Naive thymus-derived CD8-positive, alpha-beta T cell (primary cell): ENCODE results near the gene LRRC4C. TPM values are rescaled to one million over a fixed set of nuclear protein-coding genes. Genes with fewer than 3 reads are reported as not detected.
"Not testable (repeated sequence)": the region's sequence is repeated elsewhere in the genome, so short reads cannot be mapped to it uniquely, and the experiment has no call there.

Source experiments
- ATAC-seq, 2 donors: fragments of 150-1000 bp; cut with Tn5 transposase in 1 of 2; sonication (Bioruptor Pico), chemical (Tn5 transposase) in 1 of 2; 1 replicate in 1 of 2; 2 replicates in 1 of 2; pipeline ENCODE4 v1.10.0; 2021; ENCODE audit warnings: mild to moderate bottlenecking in 2 of 2, moderate library complexity in 2 of 2
- POLR2A ChIA-PET: fragments of 350-600 bp; sonication (Branson Sonifier 250); formaldehyde crosslinking; loops from one replicate; lab custom pipeline; 2021; ENCODE audit warnings: antibody characterized with exemption; lab: Charles Lee
- DNase-seq, 10 donors: peaks; one replicate each; pipeline versions ENCODE4 v3.0.0 to v3.0.0-alpha.2; 2020 to 2022
- H3K27ac Mint-ChIP-seq, 10 donors: one replicate each; pipeline ENCODE4 v1.8.0; 2020 to 2022; ENCODE audit warnings: mild to moderate bottlenecking in 10 of 10, mixed read lengths in 10 of 10, moderate library complexity in 4 of 10, inconsistent platforms in 1 of 10
- H3K27me3 Mint-ChIP-seq, 5 donors: one replicate each; pipeline ENCODE4 v1.8.0; 2021 to 2022; ENCODE audit warnings: mixed read lengths in 5 of 5
- H3K36me3 Mint-ChIP-seq, 3 donors: one replicate each; pipeline ENCODE4 v1.8.0; 2020 to 2022; ENCODE audit warnings: mixed read lengths in 3 of 3, mild to moderate bottlenecking in 2 of 3, inconsistent platforms in 1 of 3
- H3K4me1 Mint-ChIP-seq, 4 donors: one replicate each; pipeline ENCODE4 v1.8.0; 2021 to 2022; ENCODE audit warnings: mixed read lengths in 4 of 4
- H3K4me3 Mint-ChIP-seq, 10 donors: one replicate each; pipeline ENCODE4 v1.8.0; 2020 to 2022; ENCODE audit warnings: mild to moderate bottlenecking in 10 of 10, mixed read lengths in 10 of 10, moderate library complexity in 6 of 10, inconsistent platforms in 1 of 10
- H3K9me3 Mint-ChIP-seq, 9 donors: one replicate each; pipeline ENCODE4 v1.8.0; 2020 to 2022; ENCODE audit warnings: mixed read lengths in 9 of 9, mild to moderate bottlenecking in 3 of 9, inconsistent platforms in 1 of 9, moderate library complexity in 1 of 9
- polyA plus RNA-seq, 3 donors: library from polyadenylated mRNA; unstranded; fragments of 300-500 nt; fragmentation: Illumina TruSeq; gene quantifications; one replicate each; pipeline ENCODE4 v1.2.3, GENCODE V29; 2021
- total RNA-seq, 8 experiments: library from RNA in 2 of 8; stranded (reverse) in 2 of 8; gene quantifications; one replicate each; pipeline ENCODE4 v1.2.3 and lab custom pipeline; 2021 to 2026

LRRC4C gene
- total and polyA plus RNA-seq, 5 experiments from 2014 or later = not detected

DNA sequence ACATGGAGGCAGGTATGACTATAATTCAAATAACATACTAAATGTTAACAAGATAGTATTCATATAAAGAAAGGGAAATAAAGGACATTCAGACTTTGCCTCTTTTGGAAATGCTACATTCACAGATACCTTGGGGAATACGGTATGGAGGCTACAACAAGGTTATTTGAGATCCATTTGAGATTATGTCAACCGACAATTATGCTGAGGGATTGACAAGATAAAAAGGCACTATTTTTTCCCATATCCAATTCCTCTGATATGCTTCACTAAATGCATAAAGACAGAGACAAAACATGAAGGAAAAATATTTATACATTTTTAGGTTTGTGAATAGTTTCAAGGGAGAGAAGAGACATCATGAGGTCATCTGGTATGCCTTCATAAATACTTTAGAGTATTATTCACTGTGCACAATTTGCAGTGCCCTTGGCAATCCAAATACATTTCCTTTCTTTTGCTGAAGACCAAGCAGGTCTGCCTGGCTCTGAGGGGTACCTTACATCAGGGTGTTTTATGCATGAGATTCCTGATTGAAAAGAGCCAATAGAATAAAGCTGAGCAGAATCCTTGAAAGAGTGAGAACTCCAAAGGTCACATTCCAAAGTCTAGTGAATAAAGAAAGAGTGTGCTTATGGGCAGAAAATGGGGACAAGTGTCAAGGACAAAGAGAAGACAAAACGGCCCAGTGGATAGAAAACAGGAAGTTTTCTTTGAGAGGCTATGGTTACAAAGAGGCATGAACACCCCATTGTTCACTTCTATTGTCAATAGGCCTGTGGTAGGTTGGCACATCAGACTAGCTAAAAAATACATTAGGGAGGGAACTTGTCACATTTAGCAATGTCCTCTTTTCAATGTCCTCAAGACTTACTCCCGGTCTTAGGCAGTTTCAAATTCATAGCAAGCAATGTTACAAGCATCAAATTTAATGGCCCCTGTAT is 455.8 kb downstream of the LRRC4C start:
- H3K27ac Mint-ChIP-seq = no peak overlapping the region
- no peak for ATAC-seq
- no peak overlapping the region for H3K4me3 Mint-ChIP-seq
- POLR2A ChIA-PET = no interaction called here
- no peaks in the 10 kb centered on the region for H3K4me1 Mint-ChIP-seq
- peaks cover 0 to 2% (median 0%) of the 10 kb centered on the region in 3 donors for H3K36me3 Mint-ChIP-seq
- peaks cover 9 to 41% (median 14%) of the 10 kb centered on the region in 9 donors for H3K9me3 Mint-ChIP-seq
- no peak for DNase-seq
- H3K27me3 Mint-ChIP-seq = no peaks in the 10 kb centered on the region

DNA sequence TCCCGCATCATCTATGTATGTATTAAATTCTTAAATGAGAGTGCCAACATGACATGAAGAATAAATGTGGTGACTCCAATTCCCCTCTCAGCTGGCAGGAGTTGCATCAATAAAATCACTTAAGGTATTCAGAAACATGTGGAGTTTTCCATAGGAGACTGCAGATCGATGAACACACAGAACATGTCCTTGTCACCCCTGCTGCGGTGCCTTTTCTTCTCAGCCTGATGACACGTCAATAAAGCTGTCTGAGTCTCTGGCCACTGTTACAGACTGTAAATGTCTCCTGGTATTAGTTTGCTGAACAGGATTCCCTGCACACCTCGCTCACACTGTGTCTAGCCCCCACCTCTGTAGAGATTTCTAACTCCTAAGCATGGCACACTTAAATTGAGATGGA is 460.5 kb downstream of the LRRC4C start:
- POLR2A ChIA-PET = no interaction called here
- DNase-seq = no peak
- Mint-ChIP-seq H3K27me3 (no peaks in the 10 kb centered on the region), H3K4me1 (no peaks in the 10 kb centered on the region), H3K4me3 (no peak overlapping the region), H3K36me3 (no peaks in the 10 kb centered on the region), H3K9me3 (peaks cover 0 to 55% (median 15%) of the 10 kb centered on the region in 9 donors), H3K27ac (no peak overlapping the region)
- ATAC-seq = no peak

DNA sequence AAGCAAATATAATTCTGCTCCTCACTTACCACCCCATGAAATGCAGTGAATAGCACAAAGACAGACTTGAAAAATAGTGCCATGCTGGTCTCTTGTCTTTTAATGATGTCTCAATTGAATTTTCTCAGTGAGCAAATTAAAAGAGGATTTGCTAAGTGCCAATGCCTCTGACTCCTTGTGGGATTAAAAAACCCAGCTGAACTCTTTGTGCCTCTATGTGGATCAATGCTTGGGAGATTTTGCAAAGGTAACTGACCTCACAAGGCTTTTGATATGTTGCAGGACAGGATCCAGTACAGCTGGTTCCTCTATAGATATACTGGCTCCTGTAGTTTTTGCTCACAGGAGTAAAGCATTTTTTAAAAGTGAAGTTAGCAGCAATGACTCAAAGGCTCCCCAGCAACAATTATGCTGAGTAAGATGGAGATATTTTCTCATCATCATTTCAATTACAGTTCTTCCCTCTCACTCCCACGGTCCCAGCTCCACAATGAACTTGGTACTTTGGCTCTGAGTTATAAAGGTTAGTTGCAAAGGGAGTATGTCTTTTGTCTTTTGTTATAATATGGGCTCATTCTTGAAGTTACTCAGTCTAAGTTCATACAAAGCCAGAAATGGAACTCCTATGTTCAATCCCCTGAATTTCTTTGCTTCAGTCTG is 471.5 kb downstream of the LRRC4C start:
- no peaks in the 10 kb centered on the region for H3K27me3 Mint-ChIP-seq
- peaks cover 0 to 16% (median 0%) of the 10 kb centered on the region in 3 donors for H3K36me3 Mint-ChIP-seq
- no peak overlapping the region for H3K27ac Mint-ChIP-seq
- H3K9me3 Mint-ChIP-seq = peaks cover 3 to 41% (median 20%) of the 10 kb centered on the region in 9 donors
- no peaks in the 10 kb centered on the region for H3K4me1 Mint-ChIP-seq
- DNase-seq = no peak
- H3K4me3 Mint-ChIP-seq = no peak overlapping the region
- ATAC-seq = no peak
- POLR2A ChIA-PET = no interaction called here

DNA sequence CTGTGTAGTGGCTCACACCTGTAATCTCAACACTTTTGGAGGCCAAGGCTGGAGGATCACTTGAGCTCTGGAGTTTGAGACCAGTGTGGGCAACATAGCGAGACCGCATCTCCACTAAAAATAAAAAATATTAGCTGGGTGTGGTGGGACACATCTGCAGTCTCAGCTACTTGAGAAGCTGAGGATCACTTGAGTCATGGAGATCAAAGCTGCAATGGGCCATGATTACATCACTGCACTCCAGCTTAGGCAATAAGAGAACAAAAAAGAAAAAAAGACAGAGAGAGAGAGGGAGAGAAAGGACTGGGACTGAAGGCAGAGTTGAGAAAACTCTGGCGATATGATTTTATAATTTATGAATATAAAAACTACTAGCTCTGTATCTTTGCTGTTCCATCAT is 473.1 kb downstream of the LRRC4C start:
- POLR2A ChIA-PET = no interaction called here
- no peak for ATAC-seq
- peaks cover 0 to 16% (median 0%) of the 10 kb centered on the region in 3 donors for H3K36me3 Mint-ChIP-seq

DNA sequence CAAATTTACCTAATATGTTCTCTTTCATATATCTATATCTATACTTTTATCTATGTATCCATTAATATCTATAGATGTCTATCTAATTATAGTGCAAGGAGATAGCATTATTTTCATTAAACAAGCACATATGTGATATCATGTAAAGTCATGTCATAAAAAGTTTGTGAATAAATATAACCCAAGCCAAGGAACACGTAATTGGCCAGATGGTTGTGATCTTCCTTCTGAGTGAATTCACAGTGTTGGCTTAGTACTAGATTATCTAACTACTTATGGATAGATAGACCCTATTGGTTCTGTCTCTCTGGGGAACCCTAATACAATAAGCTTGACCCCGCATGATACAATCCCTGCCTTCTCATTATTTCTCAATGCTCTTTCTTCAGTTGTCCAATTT is 484.4 kb downstream of the LRRC4C start:
- Mint-ChIP-seq H3K9me3 (peaks cover 12 to 55% (median 27%) of the 10 kb centered on the region in 9 donors), H3K4me3 (no peak overlapping the region), H3K27ac (no peak overlapping the region), H3K27me3 (no peaks in the 10 kb centered on the region), H3K4me1 (peaks cover 0 to 2% (median 0%) of the 10 kb centered on the region in 4 donors), H3K36me3 (peaks cover 0 to 13% (median 2%) of the 10 kb centered on the region in 3 donors)
- ATAC-seq = no peak
- POLR2A ChIA-PET = no interaction called here
- no peak for DNase-seq

More for the DNA sequence above, 473.1 kb downstream of the LRRC4C start:
- H3K4me3 Mint-ChIP-seq = no peak overlapping the region
- no peaks in the 10 kb centered on the region for H3K27me3 Mint-ChIP-seq
- no peak for DNase-seq
- no peak overlapping the region for H3K27ac Mint-ChIP-seq
- H3K4me1 Mint-ChIP-seq = no peaks in the 10 kb centered on the region
- peaks cover 3 to 40% (median 20%) of the 10 kb centered on the region in 9 donors for H3K9me3 Mint-ChIP-seq

DNA sequence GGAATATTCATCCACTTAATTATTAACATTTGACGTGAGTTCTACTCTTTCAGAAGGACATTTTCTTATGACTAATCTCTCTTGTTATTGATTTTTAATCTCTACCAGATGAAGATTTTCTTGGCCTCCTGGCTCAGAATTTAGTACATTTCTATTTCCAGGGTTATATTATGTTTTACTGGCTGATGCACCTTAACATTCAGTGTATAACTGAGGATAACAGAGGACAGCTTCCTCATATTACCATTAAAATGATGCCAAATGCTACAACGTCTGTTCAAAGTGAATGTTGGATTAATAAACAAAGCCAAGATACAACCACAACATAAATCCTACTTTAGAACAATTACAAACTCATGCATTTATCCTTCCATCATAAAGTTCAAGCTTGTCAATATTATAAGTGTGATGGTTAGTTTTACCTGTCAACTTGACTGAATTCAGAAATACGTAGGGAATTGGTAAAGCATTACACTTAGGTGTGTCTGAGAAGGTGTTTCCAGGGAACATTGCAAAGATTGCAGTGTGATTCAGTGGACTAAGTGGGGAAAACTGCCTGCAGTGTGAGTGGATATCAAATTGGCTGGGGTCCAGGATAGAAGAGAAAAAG is 485.2 kb downstream of the LRRC4C start:
- DNase-seq (no peak), ATAC-seq (no peak)
- Mint-ChIP-seq H3K4me1 (peaks cover 0 to 2% (median 0%) of the 10 kb centered on the region in 4 donors), H3K36me3 (peaks cover 0 to 13% (median 2%) of the 10 kb centered on the region in 3 donors), H3K4me3 (no peak overlapping the region), H3K27me3 (no peaks in the 10 kb centered on the region), H3K9me3 (peaks cover 12 to 53% (median 29%) of the 10 kb centered on the region in 9 donors), H3K27ac (no peak overlapping the region)
- POLR2A ChIA-PET = no interaction called here

DNA sequence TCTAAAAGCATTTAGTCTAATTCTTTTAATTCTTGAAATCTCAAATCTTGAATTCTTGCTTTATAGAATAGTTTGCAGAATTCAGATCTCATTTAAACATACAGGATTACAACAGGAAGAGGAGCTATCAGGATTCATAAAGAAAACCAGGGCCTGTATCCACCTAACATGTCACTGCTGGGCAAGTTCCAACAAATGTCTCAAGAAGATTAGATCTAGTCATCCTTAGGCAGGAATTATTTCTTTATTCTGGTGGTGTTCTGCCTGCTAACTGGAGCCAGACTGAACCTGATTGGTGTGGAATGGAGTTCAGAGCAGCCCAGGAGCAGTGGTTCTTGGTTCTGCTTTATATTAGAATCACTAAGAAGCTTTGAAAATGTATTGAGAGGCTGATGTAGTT is 500.7 kb downstream of the LRRC4C start:
- no peak overlapping the region for H3K27ac Mint-ChIP-seq
- no peaks in the 10 kb centered on the region for H3K4me1 Mint-ChIP-seq
- DNase-seq (no peak), ATAC-seq (no peak)
- H3K9me3 Mint-ChIP-seq = peaks cover 0 to 42% (median 13%) of the 10 kb centered on the region in 9 donors
- POLR2A ChIA-PET = no interaction called here
- no peak overlapping the region for H3K4me3 Mint-ChIP-seq
- no peaks in the 10 kb centered on the region for H3K27me3 Mint-ChIP-seq
- H3K36me3 Mint-ChIP-seq = no peaks in the 10 kb centered on the region

DNA sequence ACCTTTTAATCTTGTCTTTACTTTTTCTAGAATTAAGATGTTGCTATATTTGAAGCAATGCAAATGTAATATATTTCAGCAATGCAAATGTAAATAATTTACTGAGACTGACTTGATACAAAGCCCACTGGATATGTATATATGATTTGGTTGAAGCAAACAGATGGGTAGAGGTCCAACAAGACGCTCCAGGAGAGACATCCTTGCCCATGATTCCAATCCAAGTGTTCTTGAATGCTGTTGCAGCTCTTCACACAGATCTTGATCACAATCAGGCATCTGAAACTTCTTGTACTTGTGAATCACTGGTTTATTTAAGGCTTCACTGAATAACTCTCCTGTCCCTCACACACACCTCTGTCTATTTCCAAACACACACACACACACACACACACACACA is 507.0 kb downstream of the LRRC4C start:
- no peaks in the 10 kb centered on the region for H3K4me1 Mint-ChIP-seq
- POLR2A ChIA-PET = no interaction called here
- H3K27me3 Mint-ChIP-seq = no peaks in the 10 kb centered on the region
- H3K4me3 Mint-ChIP-seq = no peak overlapping the region
- H3K36me3 Mint-ChIP-seq = no peaks in the 10 kb centered on the region
- ATAC-seq (no peak), DNase-seq (no peak)
- peaks cover 2 to 42% (median 17%) of the 10 kb centered on the region in 9 donors for H3K9me3 Mint-ChIP-seq
- H3K27ac Mint-ChIP-seq = no peak overlapping the region

DNA sequence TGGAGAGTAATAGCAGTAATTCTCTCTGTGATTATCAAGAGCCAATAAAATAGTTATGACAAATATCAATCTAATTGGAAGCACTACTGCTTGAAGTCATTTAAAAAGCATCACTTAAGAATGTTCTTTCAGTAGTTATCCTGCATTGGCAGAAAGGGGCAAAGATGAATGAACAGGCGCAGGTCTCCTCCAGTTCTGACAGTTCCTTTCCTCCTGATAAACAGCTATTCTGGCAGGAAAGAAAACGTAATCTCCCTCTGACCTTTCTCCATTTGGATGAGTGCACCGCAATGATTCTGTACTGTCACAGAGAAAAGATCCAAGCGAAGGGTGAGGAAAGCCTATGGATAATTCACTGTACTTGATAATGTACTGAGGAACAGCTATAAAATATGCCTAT is 521.5 kb downstream of the LRRC4C start:
- DNase-seq = no peak
- H3K4me1 Mint-ChIP-seq = no peaks in the 10 kb centered on the region
- no peak overlapping the region for H3K4me3 Mint-ChIP-seq
- H3K9me3 Mint-ChIP-seq = peaks cover 0 to 39% (median 7%) of the 10 kb centered on the region in 9 donors
- H3K36me3 Mint-ChIP-seq = no peaks in the 10 kb centered on the region
- ATAC-seq = no peak
- no peaks in the 10 kb centered on the region for H3K27me3 Mint-ChIP-seq
- POLR2A ChIA-PET = no interaction called here
- H3K27ac Mint-ChIP-seq = no peak overlapping the region

DNA sequence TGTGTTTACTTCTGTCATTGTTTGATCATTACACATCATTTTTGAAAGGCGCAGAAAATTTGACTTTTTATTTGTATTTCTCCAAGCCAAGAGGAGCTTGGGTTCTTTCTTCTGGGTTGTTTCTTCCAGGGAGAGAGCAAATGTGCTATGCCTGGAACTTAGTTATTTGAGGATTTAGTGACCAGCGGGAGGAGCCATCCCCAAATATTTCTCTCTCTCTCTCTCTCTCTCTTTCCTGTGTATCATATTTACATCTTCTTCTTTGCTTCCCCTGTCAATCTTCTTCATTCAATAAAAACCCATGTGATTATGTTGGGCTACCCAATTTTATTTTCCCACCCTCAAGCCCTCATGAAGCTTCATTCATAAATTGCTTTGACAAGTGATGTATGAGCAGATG is 534.5 kb downstream of the LRRC4C start:
- Mint-ChIP-seq H3K27ac (no peak overlapping the region), H3K36me3 (no peaks in the 10 kb centered on the region), H3K4me3 (no peak overlapping the region), H3K27me3 (no peaks in the 10 kb centered on the region), H3K4me1 (no peaks in the 10 kb centered on the region), H3K9me3 (peaks cover 0 to 20% (median 7%) of the 10 kb centered on the region in 9 donors)
- ATAC-seq = no peak
- no peak for DNase-seq
- POLR2A ChIA-PET = no interaction called here

DNA sequence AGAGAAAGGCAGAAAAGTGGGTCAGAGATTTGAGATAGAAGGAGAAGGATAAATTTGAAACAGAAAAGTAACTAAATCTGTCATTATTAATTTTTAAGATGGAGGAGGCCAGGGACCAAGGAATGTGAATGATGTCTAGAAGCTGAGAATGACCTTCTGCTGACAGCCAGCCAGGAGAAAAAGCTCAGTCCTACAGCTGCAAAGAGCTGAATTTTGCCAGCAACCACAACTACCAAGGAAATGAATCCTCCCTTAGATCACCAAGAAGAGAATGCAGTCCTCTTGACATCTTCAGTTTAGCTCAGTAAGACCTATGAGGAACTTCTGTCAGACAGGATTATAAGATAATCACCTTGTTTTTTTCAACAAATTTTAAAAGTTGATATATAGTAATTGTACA is 538.2 kb downstream of the LRRC4C start:
- H3K4me1 Mint-ChIP-seq = no peaks in the 10 kb centered on the region
- peaks cover 0 to 20% (median 10%) of the 10 kb centered on the region in 9 donors for H3K9me3 Mint-ChIP-seq
- H3K36me3 Mint-ChIP-seq = no peaks in the 10 kb centered on the region
- H3K27ac Mint-ChIP-seq = no peak overlapping the region
- ATAC-seq = no peak
- POLR2A ChIA-PET = no interaction called here
- no peaks in the 10 kb centered on the region for H3K27me3 Mint-ChIP-seq
- no peak overlapping the region for H3K4me3 Mint-ChIP-seq
- DNase-seq = no peak

DNA sequence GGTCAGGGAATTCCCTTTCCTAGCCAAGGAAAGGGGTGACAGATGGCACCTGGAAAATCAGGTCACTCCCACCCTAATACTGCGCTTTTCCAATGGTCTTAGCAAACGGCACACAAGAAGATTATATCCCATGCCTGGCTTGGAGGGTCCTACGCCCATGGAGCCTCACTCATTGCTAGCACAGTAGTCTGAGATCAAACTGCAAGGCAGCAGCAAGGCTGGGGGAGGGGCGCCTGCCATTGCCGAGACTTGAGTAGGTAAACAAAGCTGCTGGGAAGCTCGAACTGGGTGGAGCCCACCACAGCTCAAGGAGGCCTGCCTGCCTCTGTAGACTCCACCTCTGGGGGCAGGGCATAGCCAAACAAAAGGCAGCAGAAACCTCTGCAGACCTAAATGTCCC is 548.7 kb downstream of the LRRC4C start:
- H3K27ac Mint-ChIP-seq, H3K4me3 Mint-ChIP-seq, ATAC-seq, H3K36me3 Mint-ChIP-seq, DNase-seq, H3K4me1 Mint-ChIP-seq, H3K27me3 Mint-ChIP-seq, POLR2A ChIA-PET: not testable (repeated sequence)
- H3K9me3 Mint-ChIP-seq = peaks cover 4 to 51% (median 21%) of the 10 kb centered on the region in 9 donors

DNA sequence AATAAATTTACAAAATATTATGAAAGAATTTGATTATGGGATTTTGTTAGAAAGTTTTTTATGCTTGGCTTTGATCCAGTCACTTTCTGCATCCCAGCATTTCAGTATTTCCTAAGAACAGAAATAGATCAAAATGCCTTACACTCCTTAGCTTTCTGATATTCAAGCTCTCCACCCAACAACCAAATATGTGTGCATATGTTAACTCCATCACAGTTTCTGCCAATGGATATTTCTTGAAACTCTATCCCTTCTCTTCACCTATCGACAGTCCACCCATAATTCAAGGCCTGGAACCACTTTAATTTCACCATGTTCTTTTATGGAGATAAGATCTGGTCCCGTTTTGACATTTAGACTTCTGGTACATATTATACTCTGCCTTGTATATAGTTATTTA is 565.0 kb downstream of the LRRC4C start:
- Mint-ChIP-seq H3K27ac (no peak overlapping the region), H3K4me3 (no peak overlapping the region), H3K4me1 (no peaks in the 10 kb centered on the region), H3K36me3 (peaks cover 0 to 4% (median 0%) of the 10 kb centered on the region in 3 donors), H3K27me3 (no peaks in the 10 kb centered on the region), H3K9me3 (peaks cover 7 to 31% (median 16%) of the 10 kb centered on the region in 9 donors)
- no peak for ATAC-seq
- no peak for DNase-seq
- POLR2A ChIA-PET = no interaction called here
